ENCODE data around the gene SLC41A3. TPM values are rescaled to one million over a fixed set of nuclear protein-coding genes. Genes with fewer than 3 reads are reported as not detected.

Gene SLC41A3
- total and polyA plus RNA-seq, 2 of the 4 experiments (the other 2 are of a cell fraction), result 30.5 to 43.5 TPM

- Histone ChIP-seq H3K36me3 (ENCODE audit: control insufficient read depth, insufficient read depth, low read length) (no peaks in the 10 kb centered on the region), H3K79me1 (ENCODE audit: low read depth in 1 of 2, low read length in 2 of 2) (no peaks in the 10 kb centered on the region), H2BK15ac (ENCODE audit: low read depth, low read length) (no peak overlapping the region), H3K9me3 (ENCODE audit: control insufficient read depth, insufficient read depth, low read length) (no peaks in the 10 kb centered on the region), H3K56ac (ENCODE audit: extremely low read depth, insufficient read depth, low read length) (no peak overlapping the region), H2BK120ac (ENCODE audit: low read depth, low read length) (no peak overlapping the region), H2AK5ac (ENCODE audit: low read depth, low read length) (no peak overlapping the region), H4K20me1 (ENCODE audit: insufficient read depth, low read length) (no peaks in the 10 kb centered on the region), H4K5ac (ENCODE audit: low read depth, low read length) (no peak overlapping the region), H3K14ac (replicated peaks; ENCODE audit: low read depth, low read length) (no peak overlapping the region), H2AFZ (replicated peaks; ENCODE audit: low read length, poor library complexity) (no peak overlapping the region), H2BK5ac (ENCODE audit: low read depth, low read length, poor library complexity, severe bottlenecking) (no peak overlapping the region), H3K23ac (ENCODE audit: low read depth, low read length) (no peak overlapping the region), H3K27ac (ENCODE audit: insufficient read depth, low read length) (no peak overlapping the region), H2AK9ac (replicated peaks; ENCODE audit: low read depth, low read length, poor library complexity) (no peak overlapping the region), H3K18ac (ENCODE audit: low read depth, low read length) (no peak overlapping the region), H3K9ac (ENCODE audit: low read depth, low read length) (no peak overlapping the region), H3K27me3 (ENCODE audit: control insufficient read depth, insufficient read depth, low read length) (peaks cover 43% of the 10 kb centered on the region), H3K4ac (ENCODE audit: low read depth, low read length) (no peak overlapping the region), H4K8ac (ENCODE audit: low read depth in 2 of 2, low read length in 2 of 2) (no peak overlapping the region), H3K4me1 (ENCODE audit: control insufficient read depth, insufficient read depth, low read length) (no peaks in the 10 kb centered on the region), H3K9me1 (ENCODE audit: insufficient read depth, low read length) (no peaks in the 10 kb centered on the region), H4K91ac (ENCODE audit: insufficient read depth, low read depth, low read length) (no peak overlapping the region), H3K4me2 (ENCODE audit: low read depth, low read length) (no peak overlapping the region), H2BK20ac (ENCODE audit: low read depth, low read length) (no peak overlapping the region), H3K4me3 (ENCODE audit: insufficient read depth, low read depth, low read length) (no peak overlapping the region)
- no peak for DNase-seq
- intact Hi-C loops (cut with micrococcal nuclease) (no loop called here), dilution Hi-C loops (cut with HindIII; ENCODE audit: low sequenced_read_pairs, unreplicated experiment) (no loop called here), in situ Hi-C loops (cut with MboI; ENCODE audit: low sequenced_read_pairs) (no loop called here)
- POLR2A ChIA-PET (ENCODE audit: unreplicated experiment), result no interaction called here
- no peak for TF ChIP-seq RAD21 (IDR thresholded peaks at IDR 0.05; ENCODE audit: low read length)
- TF ChIP-seq MAFK (IDR thresholded peaks at IDR 0.05; ENCODE audit: low read depth, low read length), result no peak
- TF ChIP-seq NFE2L2 (IDR thresholded peaks at IDR 0.05; ENCODE audit: low read depth, low read length), result no peak
- no peak for TF ChIP-seq MAZ (IDR thresholded peaks at IDR 0.05; ENCODE audit: borderline replicate concordance, low read depth, low read length)
- no peak for TF ChIP-seq FOS (IDR thresholded peaks at IDR 0.05; ENCODE audit: low read depth, low read length)
- TF ChIP-seq RFX5 (IDR thresholded peaks at IDR 0.05; ENCODE audit: low read depth, low read length), result no peak
- TF ChIP-seq SMC3 (IDR thresholded peaks at IDR 0.05; ENCODE audit: low read depth, low read length), result no peak
- no peak for TF ChIP-seq CEBPB (IDR thresholded peaks at IDR 0.05; ENCODE audit: low read depth, low read length)
- no peak for TF ChIP-seq CHD1 (IDR thresholded peaks at IDR 0.05; ENCODE audit: low read depth, low read length)
- no peak for TF ChIP-seq USF2 (IDR thresholded peaks at IDR 0.05; ENCODE audit: low read depth, low read length)
- TF ChIP-seq BHLHE40 (IDR thresholded peaks at IDR 0.05; ENCODE audit: low read depth, low read length), result no peak
- no peak for TF ChIP-seq ELK1 (IDR thresholded peaks at IDR 0.05; ENCODE audit: borderline replicate concordance, low read depth, low read length)
- no peak for TF ChIP-seq MXI1 (IDR thresholded peaks at IDR 0.05; ENCODE audit: borderline replicate concordance, low read depth, low read length)
- BruUV-seq (replicated peaks), result no TSS peak
- WGBS, 2 experiments (ENCODE audit: extremely low coverage in 2 of 2, insufficient read length in 1 of 2), result no CpG with 5 or more reads among the region's 2 CpGs
- CTCF ChIA-PET, result interaction anchor here (1.0 kb wide), 1 partner anchor 263 kb away, joined by 3 read pairs; no protein-coding TSS in a partner anchor
- no peak for ATAC-seq (ENCODE audit: low read depth)
These were observed 41.9 kb upstream of the SLC41A3 start for GRCh38 chr3:126125781-126126251.

Data from IMR-90 (cell line).